Suppressor macrophage (primary cell): ENCODE results near the gene CHMP4B.
A peak's percentile ranks its signal among the peaks of the same experiment; 100 is the strongest.

Experiments
- DNase-seq, 4 experiments: peaks; one replicate each; pipeline ENCODE4 v3.0.0-alpha.2; 2020 to 2022

Gene CHMP4B

GRCh38 chr20:33821270-33821836, 10.2 kb downstream of the CHMP4B start:
- no peak for DNase-seq

DNA sequence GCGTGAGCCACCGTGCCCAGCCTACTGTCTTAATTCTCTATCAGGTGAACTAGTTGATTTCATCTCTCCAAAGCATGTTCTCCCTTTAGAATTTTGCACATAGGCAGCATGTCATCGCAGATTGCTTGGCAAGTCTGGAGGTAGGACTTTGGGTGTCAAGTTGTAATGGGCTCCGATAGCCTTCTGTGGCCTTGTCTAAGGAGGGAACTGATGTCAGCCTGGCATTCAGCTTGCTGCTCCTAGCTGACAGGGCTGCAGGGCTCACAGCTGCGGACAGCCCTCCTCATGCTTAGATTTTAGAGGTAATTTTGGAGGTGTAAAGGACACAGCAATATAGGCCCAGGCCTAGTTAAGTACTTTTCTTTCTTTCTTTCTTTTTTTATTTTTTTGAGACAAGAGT, 11.3 kb downstream of the CHMP4B start:
- DNase-seq, result no peak

DNA sequence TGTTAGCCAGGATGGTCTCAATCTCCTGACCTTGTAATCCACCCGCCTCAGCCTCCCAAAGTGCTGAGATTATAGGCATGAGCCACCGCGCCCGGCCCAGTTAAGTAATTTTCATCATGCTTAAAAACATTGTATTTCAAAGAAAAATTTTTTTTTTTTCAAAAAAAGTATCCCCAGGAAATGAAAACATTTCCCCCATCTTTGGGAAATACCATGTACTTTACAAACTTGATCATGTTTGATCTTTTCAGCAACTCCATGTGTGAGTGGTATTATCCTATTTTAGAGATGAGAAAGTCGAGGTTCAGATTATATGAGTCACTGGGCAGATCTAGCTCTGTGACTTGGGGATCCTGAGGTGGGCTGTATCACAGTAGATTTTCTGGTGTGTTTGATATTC, 11.8 kb downstream of the CHMP4B start:
- DNase-seq, result no peak

GRCh38 chr20:33824852-33825251, 13.7 kb downstream of the CHMP4B start:
- no peak for DNase-seq

DNA sequence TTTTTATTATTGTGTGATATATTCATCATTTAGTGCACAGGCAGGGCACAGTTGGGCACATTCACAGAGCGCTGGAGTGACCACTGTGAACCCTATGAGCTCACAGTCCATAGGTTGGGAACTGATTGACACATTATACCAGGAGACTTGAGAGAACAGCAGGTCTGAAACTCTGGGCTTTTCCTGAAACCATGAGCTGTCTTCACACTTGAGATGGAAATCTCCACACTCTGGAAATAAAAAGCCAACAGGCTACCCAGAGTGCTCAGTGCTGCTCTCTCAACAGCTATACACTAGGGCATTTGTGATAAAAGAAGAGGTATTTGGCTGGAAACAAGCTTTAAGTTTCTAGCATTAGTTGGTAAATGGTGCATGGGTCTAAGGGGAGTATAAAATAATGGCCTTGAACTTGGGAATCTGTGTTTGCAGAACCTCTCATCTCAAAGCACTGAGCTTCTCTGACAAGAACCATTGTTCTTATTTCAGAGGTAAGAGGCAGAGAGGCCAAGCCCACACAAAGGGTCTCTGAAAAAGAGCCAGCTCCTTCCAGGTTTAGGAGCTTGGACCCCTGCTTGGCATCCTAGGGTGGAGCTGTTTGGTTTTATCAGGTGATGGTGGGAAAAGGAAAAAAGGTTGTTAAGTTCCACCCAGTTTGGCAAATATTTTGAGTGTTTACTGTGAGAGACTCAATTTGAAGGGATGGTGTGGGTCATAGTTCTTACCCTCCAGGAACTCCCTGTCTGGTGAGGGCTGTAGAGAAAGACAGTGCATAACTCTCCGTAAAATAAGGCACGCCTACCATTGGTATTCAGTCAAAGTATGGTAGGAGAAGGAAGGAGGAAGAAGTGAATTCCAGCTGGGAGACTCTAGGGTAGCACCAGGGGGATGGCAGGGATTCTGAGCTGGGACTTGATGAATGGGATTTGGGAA, 14.5 kb downstream of the CHMP4B start:
- no peak for DNase-seq

GRCh38 chr20:33826270-33826897, 15.2 kb downstream of the CHMP4B start:
- DNase-seq, result peak; percentile 31 to 55 (median 44)

- DNase-seq, result no peak
Measured at GRCh38 chr20:33827109-33827508, 16.0 kb downstream of the CHMP4B start.

DNA sequence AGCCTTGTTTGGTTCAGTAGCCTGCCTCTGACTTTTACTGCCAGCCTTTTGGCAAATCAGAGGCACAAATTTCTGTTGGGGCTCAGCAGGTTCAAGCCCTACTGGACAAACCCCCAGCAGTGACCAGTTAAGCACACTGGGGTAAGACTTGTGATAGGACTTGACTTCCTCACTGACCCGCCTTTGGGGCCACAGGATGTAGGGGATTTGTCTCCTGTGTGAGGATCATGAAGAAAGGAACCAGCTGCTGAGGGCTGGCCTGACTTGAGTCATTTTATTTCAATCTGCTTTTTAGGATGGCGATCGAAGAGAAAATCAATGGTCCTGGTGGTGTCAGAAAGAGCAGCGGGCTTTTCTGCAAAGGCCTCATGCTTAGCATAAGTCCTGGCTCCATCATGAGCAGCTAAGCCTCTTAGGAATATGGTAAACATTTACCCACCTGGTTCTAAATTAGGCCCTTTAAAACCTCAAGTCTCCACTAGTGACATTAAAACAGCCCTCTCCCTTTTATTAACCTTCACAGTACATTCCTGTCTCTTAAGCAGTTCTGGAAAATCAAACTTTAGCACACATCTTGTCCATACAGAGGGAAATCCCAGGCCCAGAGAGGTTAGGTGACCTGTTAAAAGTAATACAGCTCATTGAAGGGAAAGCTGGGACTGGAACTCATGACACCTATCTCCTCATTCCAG, 16.6 kb downstream of the CHMP4B start:
- DNase-seq, result peak in 3 of 4 experiments; percentile 20 to 37 (median 34)

- no peak for DNase-seq
Measured at GRCh38 chr20:33828326-33828844, 17.2 kb downstream of the CHMP4B start.

- DNase-seq, result no peak
Measured at GRCh38 chr20:33828967-33829560, 17.9 kb downstream of the CHMP4B start.

GRCh38 chr20:33829636-33830035, 18.5 kb downstream of the CHMP4B start:
- DNase-seq, result no peak

GRCh38 chr20:33830371-33830770, 19.2 kb downstream of the CHMP4B start:
- DNase-seq, result no peak

- no peak for DNase-seq
Measured at GRCh38 chr20:33832103-33832804, 21.1 kb downstream of the CHMP4B start.

DNA sequence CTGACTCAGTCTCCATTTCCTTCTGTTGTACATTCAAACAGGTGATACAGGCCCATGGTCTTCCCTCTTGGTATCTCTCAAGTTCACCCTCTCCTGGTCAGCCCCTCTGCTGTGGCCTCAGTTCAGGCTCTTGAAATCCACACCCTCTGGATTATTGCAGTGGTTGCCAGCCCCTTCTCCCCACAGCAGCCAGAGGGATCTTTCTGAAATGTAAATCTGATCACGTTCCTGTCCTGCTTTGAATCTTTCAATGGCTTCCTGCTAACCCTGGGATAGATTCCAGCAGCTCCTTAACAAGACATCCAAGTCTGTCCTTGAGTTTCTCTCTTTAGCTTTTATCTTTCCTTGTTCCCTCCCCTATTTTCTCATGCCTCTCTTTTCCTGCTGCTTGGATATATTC, 22.2 kb downstream of the CHMP4B start:
- DNase-seq, result no peak

DNA sequence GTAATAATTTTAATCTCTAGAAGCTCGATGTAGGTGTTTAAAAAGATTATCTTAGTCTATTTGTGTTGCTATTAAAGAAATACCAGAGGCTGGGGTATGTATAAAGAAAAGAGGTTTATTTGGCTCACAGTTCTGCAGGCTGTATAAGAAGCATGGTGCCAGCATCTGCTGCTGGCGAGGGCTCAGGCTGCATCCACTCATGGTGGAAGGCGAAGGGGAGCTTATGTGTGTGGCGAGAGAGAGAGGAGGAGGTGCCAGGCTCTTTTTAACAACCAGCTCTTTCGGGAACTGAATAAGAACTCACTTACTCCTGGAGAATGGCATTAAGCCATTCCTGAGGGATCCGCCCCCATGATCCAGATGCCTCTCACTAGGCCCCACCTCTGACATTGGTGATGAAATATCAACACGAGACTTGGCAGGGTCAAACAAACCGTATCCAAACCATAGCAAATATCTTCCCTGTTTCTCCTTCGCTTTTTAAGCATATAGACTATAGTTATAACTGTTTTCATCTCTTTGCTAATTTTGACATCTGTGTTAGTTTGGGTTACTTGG, 24.5 kb downstream of the CHMP4B start:
- no peak for DNase-seq

DNA sequence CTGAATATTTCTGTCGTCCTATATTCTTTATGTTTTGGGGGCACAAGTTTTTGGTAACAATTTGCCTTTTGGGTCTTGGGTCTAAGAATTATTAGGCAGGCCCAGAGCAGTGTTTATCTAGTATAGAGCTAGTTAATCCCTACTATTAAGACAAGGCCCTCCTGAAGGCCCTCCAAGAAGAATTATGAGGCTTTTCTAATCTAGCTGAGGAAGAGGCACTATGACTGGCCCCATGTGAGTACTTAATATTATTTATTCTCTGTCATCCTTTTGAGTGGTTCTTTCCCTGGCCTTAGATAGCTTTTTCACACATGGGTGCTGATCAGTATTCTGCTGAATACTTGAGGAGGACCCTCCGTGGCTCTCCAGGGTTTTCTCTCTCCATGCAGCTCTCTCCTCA, 25.1 kb downstream of the CHMP4B start:
- no peak for DNase-seq

GRCh38 chr20:33837096-33837830, 26.1 kb downstream of the CHMP4B start:
- DNase-seq, result no peak

DNA sequence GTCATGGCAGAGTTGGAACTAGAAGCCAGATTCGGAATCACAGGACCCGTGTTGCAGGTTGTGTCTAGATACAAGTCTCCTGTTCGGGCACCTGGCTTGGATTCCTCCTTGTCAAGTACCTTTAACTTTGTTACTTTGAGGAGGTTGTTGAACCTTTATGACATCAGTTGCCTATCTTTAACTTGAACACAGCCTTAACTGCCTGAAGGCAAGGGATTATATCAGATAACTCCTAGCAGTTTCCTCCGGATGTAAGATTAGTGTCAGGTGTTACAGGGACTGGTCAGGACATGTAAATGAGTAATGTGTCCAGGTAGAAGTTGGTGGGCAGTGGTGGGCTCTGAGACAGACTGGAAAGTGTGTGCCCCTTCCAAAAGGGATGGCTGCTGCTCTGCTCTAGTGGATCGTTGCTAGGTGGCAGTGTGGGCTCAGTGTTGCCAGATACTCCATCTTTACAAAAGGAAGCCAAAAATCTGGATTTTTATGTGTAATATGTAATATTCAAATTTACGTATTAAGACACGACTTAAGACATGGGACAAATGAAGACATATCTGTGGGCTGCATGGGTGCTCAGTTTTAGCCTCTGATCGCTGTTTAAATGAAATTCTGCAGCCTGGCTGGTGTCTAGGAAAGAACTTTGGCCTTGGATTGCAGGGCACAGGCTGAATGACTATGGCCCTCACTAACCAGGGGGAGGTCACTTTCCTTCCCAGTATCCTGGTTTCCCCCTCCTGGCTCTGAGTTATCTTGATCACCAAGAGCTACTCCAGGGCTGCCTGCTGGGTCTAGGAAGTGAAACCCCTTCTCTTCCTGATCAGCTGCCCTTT, 27.1 kb downstream of the CHMP4B start:
- peak in 2 of 4 experiments; percentile 29 to 45 for DNase-seq

DNA sequence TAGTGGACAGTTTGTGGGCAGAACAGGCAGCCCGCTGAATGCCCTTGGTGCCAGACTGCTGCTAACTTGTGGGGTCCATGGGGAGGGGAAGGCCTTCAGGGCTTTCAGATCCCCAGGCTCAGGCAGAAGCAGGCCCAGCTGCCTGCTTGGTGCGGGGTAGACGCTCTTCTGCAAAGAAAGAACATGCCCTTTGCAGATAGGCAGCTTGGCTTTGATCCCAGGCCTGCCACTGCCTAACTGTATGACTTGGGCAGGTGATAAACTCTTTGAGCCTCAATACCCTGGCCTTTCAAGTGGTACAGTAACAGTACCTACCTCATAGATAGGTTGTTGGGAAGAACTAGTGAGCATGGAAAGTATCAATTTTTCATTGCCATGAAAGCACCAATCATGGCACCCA, 28.4 kb downstream of the CHMP4B start:
- DNase-seq, result no peak

DNA sequence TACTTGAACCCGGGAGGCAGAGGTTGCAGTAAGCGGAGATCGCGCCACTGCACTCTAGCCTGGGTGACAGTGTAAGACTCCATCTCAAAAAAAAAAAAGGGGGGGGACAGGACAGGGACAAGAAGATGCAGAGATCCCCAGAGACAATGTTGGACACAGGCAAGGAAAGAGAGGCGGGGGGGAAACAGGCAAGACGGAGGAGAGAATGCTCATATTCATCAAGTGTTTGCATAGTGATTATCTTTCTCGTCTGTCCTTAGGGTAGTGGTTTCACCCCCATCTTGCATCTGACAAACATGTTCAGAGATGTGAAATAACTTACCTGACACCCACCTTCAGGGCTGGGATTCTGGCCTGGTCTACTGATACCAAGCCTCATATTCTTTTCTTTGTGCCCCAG, 29.0 kb downstream of the CHMP4B start:
- DNase-seq, result no peak
